Hematopoietic multipotent progenitor cell treated with erythropoietin and hydrocortisone succinate and interleukin-3 and kit ligand, for 15 days (in vitro differentiated cells): ENCODE results near the gene CGREF1.
"Not testable (repeated sequence)": the region's sequence is repeated elsewhere in the genome, so short reads cannot be mapped to it uniquely, and the experiment has no call there.

Experiments
- DNase-seq: peaks from one replicate; pipeline ENCODE4 v3.0.0-alpha.2; 2015; ENCODE audit warnings: low spot score

Gene CGREF1

DNA sequence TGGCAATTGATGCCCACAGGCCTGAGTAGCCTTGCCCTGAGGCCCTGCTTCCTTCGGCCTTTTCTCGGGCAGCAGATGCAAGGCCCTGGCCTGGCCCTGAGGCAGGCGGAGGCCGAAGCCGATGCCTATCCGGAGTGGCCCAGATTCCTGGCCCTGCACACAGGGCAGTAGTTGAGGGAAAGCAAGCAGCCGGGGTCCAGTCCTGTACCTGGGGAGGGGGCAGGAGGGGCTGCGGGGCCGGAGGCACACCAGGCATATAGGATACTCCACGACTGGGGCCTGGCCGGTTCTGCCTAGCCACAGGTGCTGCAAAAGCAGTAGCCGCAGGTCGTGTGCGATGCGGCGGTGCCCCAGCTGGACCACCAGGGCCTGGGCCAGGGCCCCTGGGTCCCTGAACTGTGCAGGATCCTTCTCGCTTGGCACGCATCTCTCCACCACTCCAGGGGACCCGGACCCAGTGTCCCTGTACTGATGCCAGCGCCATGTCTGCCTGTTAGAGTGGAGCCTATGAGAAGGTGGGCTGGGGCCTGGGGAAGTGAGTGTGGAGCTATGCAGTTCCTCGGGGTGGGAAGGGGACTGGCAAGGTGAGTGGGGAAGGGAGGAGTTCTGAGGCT lies 18.5 kb upstream of the CGREF1 start:
- DNase-seq, result no peak

- no peak for DNase-seq
Measured at GRCh38 chr2:27136751-27137150, 17.8 kb upstream of the CGREF1 start.

- DNase-seq, result no peak
Measured at GRCh38 chr2:27135478-27135955, 16.6 kb upstream of the CGREF1 start.

- no peak for DNase-seq
Measured at GRCh38 chr2:27134781-27135477, 16.0 kb upstream of the CGREF1 start.

DNA sequence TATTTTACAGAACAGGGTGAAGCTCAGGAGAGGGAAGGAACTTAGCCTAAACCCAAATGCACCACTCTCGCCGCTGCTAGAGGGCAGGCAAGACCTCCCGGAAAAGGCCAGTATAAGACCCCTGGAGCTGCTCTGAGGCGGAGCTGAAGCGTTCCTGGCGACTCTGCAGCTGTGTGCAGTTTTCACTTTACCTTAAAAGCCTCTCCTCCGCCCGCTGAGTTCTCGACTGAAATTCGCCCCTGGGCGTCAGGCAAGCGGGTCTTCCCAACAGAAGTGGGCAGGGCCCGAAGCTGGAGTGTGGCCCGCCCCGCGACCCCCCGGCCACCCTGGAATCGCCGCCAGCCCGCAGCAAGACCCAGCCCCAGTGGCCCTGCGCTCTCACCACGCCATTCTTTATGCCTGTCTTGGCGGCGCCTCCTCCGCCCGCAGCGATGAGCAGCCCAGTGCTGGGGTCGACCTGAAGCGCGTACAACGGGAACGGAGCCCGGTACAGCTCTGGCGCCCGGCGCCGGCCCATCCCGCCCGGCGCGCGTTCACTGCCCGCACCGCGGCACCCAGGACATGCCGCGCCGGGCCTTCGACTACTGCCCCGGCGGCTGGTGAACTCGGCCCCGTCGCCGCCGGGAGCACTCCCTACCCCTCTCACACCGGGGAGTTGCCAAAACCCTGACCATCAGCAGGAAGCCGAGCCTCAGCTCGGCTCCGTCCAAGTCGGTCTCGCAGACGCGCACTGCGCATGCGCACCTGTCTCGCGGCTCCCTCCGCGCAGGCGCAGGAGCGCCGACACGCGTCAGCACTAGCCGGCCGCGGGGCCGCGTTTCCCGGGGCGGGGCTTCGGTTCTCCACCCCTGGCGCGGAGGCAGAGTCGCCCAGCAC lies 15.2 kb upstream of the CGREF1 start, which contains the start of gene PREB:
Gene PREB, minus strand, starts transcription at position 732 of the 876 bp plus-strand sequence. Its CDS starts 215 bp downstream, at position 517.
- peak; percentile 99 for DNase-seq

DNA sequence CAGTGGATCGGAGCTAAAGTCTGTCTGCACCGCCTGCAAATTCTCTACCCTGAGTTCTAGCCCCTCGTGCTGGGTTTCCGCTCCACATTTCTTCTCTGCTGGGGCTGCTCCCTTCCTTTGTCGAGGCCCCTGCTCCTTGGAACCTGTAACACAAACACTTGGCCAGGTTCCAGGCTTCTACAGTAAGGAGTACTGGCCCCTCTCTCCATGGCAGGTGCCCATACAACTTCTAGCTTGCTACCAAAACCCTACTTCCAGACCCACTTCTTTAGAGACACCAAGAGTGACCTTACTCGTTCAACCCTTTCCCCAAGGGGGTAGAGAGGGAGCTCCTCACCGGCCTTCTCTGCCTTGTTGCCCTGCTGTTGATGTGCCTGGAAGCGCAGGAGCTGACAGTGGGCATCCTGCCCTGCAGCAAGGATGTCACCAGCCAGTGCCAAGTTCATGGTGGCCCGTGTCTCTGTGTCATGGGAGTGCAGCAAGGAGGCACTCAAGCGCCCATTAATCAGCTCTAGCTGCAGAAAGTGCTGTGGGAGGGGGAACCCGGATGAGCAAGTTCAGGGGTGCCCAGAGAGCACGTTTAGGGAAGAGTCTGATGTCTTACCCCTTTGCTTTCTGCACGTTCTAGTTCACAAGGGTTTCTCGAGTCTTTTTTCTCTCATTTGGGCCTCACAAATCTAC lies 14.4 kb upstream of the CGREF1 start:
- peak; percentile 17 for DNase-seq

GRCh38 chr2:27131429-27131828 lies 12.5 kb upstream of the CGREF1 start:
- no peak for DNase-seq

DNA sequence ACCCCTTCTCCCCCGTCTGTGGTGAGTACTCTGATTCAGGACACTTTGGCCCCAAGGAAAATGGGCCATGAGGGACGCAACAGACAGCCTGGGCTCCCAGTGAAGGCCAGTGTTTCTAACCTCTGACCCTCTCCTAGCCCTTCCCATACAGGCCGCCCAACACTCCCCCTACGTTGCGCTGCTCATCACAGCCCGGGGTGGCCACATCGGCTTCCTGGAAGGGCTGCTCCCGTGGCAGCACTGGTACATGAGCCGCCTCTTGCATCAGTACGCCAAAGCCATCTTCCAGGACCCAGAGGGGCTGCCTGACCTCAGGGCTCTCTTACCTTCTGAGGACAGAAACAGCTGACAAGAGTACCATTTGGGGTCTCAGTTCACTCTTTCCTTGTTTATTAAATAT lies 11.5 kb upstream of the CGREF1 start:
- DNase-seq, result no peak

- no peak for DNase-seq
Measured at GRCh38 chr2:27128668-27129571, 10.0 kb upstream of the CGREF1 start.

GRCh38 chr2:27127883-27128667 lies 9.1 kb upstream of the CGREF1 start:
- no peak for DNase-seq

- no peak for DNase-seq
Measured at GRCh38 chr2:27126252-27126710, 7.4 kb upstream of the CGREF1 start.

GRCh38 chr2:27125104-27125503 lies 6.2 kb upstream of the CGREF1 start:
- DNase-seq, result no peak

GRCh38 chr2:27123302-27124150 lies 4.6 kb upstream of the CGREF1 start, which contains the start of gene ABHD1:
Gene ABHD1, plus strand, starts transcription at chr2:27123815. Its CDS starts 134 bp downstream, at chr2:27123949.
- peak; percentile 31 for DNase-seq

DNA sequence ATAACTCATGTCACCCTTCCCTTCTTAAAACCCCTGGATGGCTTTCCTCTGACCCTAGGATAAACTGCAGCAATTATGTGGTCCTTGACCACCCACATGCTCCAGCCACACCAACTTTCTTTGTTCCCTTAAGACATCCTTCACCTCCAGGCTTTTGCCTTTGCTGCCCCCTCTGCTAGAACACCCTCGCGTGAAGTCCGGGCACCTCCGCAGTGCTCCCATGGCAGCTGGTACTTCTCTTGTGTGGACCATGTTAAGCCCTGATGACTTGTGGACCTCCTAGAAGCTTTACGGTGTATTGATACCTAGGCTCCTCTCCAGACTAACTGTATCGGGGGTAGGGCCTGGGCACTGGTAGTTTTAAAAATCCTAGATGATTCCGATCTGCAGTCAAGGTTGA lies 3.9 kb upstream of the CGREF1 start:
- DNase-seq, result no peak

DNA sequence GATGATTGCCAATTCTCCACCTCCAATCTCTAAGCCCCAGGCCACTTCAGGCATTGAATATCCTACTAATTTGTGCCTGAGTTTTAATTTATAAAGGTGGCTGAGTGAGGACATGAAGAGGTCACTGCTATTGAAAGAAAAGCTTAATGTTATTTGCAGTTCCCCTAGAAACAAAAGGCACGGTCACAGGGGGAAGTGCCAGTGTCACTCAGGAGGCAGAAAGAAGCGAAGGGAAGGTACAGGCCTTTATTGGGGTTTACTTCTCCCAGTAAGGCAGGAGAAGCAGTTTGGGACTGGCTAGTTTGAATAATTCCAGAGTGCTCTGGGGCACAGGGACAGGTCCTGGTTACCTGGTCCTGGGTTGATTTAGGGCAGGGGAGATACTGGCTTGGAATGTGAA lies 3.0 kb upstream of the CGREF1 start:
- no peak for DNase-seq

DNA sequence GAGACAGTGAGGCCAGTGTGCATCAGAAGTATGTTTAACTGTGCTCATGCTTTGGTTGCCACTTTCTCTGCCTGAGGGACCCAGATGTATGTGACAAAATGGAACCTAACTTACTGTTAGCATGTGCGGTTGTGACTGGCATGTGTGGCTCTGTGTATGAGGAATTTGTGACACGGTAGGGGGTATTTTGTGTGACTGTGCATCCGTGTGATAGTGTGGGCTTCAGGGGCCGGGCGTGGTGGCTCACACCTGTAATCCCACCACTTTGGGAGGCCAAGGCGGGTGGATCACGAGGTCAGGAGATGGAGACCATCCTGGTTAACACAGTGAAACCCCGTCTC lies 372 bp upstream of the CGREF1 start:
- not testable (repeated sequence) for DNase-seq

- no peak for DNase-seq
Measured at GRCh38 chr2:27117995-27118524, 868 bp downstream of the CGREF1 start.

GRCh38 chr2:27115519-27115918 lies 3.4 kb downstream of the CGREF1 start:
- no peak for DNase-seq
